K562 (cell line): ENCODE measurements around the gene ALG1. TPM values are rescaled to one million over a fixed set of nuclear protein-coding genes. Genes with fewer than 3 reads are reported as not detected.
A peak's percentile ranks its signal among the peaks of the same experiment; 100 is the strongest.

ENCODE experiments used
- BCL6 ChIP-seq: fragments of 250-450 bp; sonication (Bioruptor Pico); IDR thresholded peaks from 2 replicates; pipeline ENCODE4 v1.4.0; 2020
- CBX1 ChIP-seq: sonication (generic); IDR thresholded peaks from 2 replicates; pipeline ENCODE4 v1.6.1; 2016; ENCODE audit warnings: antibody characterized with exemption, low read depth, mild to moderate bottlenecking
- CREB5 ChIP-seq: fragments of 250-450 bp; sonication (Bioruptor Pico); IDR thresholded peaks from 2 replicates; pipeline ENCODE4 v1.5.0; 2020; ENCODE audit warnings: mild to moderate bottlenecking
- FOXJ3 ChIP-seq: sonication (generic); formaldehyde crosslinking; IDR thresholded peaks from 2 replicates; pipeline ENCODE4 v1.4.0; 2020; ENCODE audit warnings: mild to moderate bottlenecking, missing genetic modification reagents
- HDGF ChIP-seq: fragments of 450-650 bp; IDR thresholded peaks from 2 replicates; pipeline ENCODE4 v1.6.1; 2016
- HNRNPH1 ChIP-seq: fragments of 200-400 bp; formaldehyde crosslinking; optimal IDR thresholded peaks from 2 replicates; pipeline ENCODE3; 2017; ENCODE audit warnings: low read depth, mild to moderate bottlenecking, low read length, moderate library complexity
- HOXB6 ChIP-seq: fragments of 250-450 bp; sonication (Bioruptor Pico); IDR thresholded peaks from 2 replicates; pipeline ENCODE4 v1.5.1; 2022; ENCODE audit warnings: mild to moderate bottlenecking, borderline replicate concordance
- NFE2 ChIP-seq: IDR thresholded peaks from 2 replicates; pipeline ENCODE4 v1.6.1; 2014; ENCODE audit warnings: antibody characterized with exemption, low read depth
- NR2C2 ChIP-seq, 2 experiments: fragments of 200-800 bp in 1 of 2; sonication (Bioruptor generic) in 1 of 2; sonication (generic) in 1 of 2; formaldehyde crosslinking in 1 of 2; IDR thresholded peaks; 2 replicates each; pipeline versions ENCODE4 v1.6.1 to v1.8.0; 2016 to 2022; ENCODE audit warnings: mild to moderate bottlenecking in 1 of 2, missing compliant biosample characterization in 1 of 2, missing genetic modification characterization in 1 of 2, missing genetic modification reagents in 1 of 2
- RB1 ChIP-seq: fragments of 450-650 bp; IDR thresholded peaks from 2 replicates; pipeline ENCODE4 v1.6.1; 2017; ENCODE audit warnings: low read depth, mild to moderate bottlenecking
- RCOR1 ChIP-seq, 2 experiments: IDR thresholded peaks; 2 replicates each; pipeline ENCODE4 v1.6.1; 2012; ENCODE audit warnings: low read depth in 2 of 2, low read length in 2 of 2, borderline replicate concordance in 1 of 2, improper control_type of control experiment in 1 of 2
- SUPT5H ChIP-seq: fragments of 450-650 bp; IDR thresholded peaks from 2 replicates; pipeline ENCODE4 v1.6.1; 2016
- TCF3 ChIP-seq: sonication (generic); formaldehyde crosslinking; IDR thresholded peaks from 2 replicates; pipeline ENCODE4 v1.4.0; 2020; ENCODE audit warnings: mild to moderate bottlenecking, missing genetic modification reagents
- ZKSCAN3 ChIP-seq: fragments of 250-450 bp; sonication (Bioruptor Pico); IDR thresholded peaks from 2 replicates; pipeline ENCODE4 v1.4.0; 2020
- ZNF121 ChIP-seq: sonication (generic); formaldehyde crosslinking; conservative IDR thresholded peaks from 2 replicates; pipeline ENCODE4 v1.8.0; 2022; ENCODE audit warnings: missing genetic modification reagents
- ZNF133 ChIP-seq: fragments of 250-450 bp; sonication (Bioruptor Pico); IDR thresholded peaks from 2 replicates; pipeline ENCODE4 v1.4.0; 2020; ENCODE audit warnings: mild to moderate bottlenecking
- ZNF384 ChIP-seq: IDR thresholded peaks from 2 replicates; pipeline ENCODE4 v1.6.1; 2012; ENCODE audit warnings: low read depth, low read length, improper control_type of control experiment
- ZNF778 ChIP-seq: fragments of 450-650 bp; formaldehyde crosslinking; IDR thresholded peaks from 2 replicates; pipeline ENCODE4 v1.4.0; 2020; ENCODE audit warnings: mild to moderate bottlenecking, moderate library complexity
- ZNF830 ChIP-seq: fragments of 250-450 bp; sonication (Bioruptor Pico); IDR thresholded peaks from 2 replicates; pipeline ENCODE4 v1.5.0; 2021; ENCODE audit warnings: mild to moderate bottlenecking
- polyA plus RNA-seq, 8 experiments: library from polyadenylated mRNA; depleted of rRNA in 4 of 8; stranded (reverse) in 5 of 8; unstranded in 3 of 8; fragments of >200 nt; fragmentation: Nextera tagmentation in 2 of 8; fragmentation: Illumina TruSeq in 1 of 8; extraction: Ambion mirVana in 2 of 8; extraction: Trizol in 1 of 8; gene quantifications; 2 replicates each; pipeline versions ENCODE4 v1.2.1 to v1.2.3, GENCODE V29; 2011 to 2014; ENCODE audit warnings: inconsistent platforms in 1 of 8, missing spikeins in 1 of 8
- total RNA-seq, 7 experiments: library from RNA; depleted of rRNA in 6 of 7; stranded (reverse); fragments of >200 nt in 6 of 7; fragmentation: Illumina TruSeq in 2 of 7; extraction: Trizol in 2 of 7; gene quantifications; 2 replicates each; pipeline versions ENCODE4 v1.2.1 to v1.2.3, GENCODE V29; 2011 to 2021; ENCODE audit warnings: low replicate concordance in 1 of 7
- TF ChIP-seq, protein P1 (sequence below): fragments of 250-450 bp; sonication (Bioruptor Pico); IDR thresholded peaks from 2 replicates; pipeline ENCODE4 v1.4.0; 2020; ENCODE audit warnings: borderline replicate concordance
- TF ChIP-seq, protein P2 (sequence below): fragments of 150-350 bp; conservative IDR thresholded peaks from 2 replicates; pipeline ENCODE4 v1.6.1; 2014; ENCODE audit warnings: low read length
- TF ChIP-seq, protein P3 (sequence below): fragments of 450-650 bp; conservative IDR thresholded peaks from 2 replicates; pipeline ENCODE4 v1.6.1; 2016; ENCODE audit warnings: missing genetic modification characterization, low read depth, mild to moderate bottlenecking, missing compliant biosample characterization, moderate library complexity
- TF ChIP-seq, protein P4 (sequence below): sonication (generic); IDR thresholded peaks from 2 replicates; pipeline ENCODE4 v1.6.1; 2016

ALG1 gene
- total and polyA plus RNA-seq, 9 of the 15 experiments (the other 6 are each of a cell fraction or from before 2014, with no cell fraction given), result 1.1 to 26.4 (median 18.3) TPM

DNA sequence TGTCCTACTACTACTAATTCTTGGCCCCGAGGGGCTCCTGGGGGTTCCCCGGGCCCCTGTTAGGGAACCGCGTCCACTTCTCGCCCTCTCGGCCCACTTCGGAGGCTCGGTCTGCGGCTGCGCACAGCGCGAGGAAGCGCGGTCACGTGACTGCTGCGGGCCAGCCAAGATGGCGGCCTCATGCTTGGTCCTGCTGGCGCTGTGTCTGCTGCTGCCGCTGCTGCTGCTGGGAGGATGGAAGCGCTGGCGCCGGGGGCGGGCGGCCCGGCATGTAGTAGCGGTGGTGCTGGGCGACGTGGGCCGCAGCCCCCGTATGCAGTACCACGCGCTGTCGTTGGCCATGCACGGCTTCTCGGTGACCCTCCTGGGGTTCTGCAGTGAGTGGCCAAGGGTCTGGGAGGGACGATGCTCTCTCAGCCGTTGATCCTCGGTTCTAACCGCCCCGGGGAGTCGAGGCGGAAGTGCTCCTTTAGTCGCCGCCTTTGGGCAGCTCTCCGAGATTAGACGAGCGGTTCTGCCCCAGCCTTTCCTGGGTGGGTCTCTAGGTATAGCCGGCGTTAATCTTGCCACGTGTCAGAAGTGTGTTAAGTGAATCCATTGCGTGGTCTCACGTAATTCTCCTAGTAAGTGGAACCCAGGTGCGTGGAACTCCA is at the start of gene ALG1 (continued):
- TF ChIP-seq, protein P1, sequence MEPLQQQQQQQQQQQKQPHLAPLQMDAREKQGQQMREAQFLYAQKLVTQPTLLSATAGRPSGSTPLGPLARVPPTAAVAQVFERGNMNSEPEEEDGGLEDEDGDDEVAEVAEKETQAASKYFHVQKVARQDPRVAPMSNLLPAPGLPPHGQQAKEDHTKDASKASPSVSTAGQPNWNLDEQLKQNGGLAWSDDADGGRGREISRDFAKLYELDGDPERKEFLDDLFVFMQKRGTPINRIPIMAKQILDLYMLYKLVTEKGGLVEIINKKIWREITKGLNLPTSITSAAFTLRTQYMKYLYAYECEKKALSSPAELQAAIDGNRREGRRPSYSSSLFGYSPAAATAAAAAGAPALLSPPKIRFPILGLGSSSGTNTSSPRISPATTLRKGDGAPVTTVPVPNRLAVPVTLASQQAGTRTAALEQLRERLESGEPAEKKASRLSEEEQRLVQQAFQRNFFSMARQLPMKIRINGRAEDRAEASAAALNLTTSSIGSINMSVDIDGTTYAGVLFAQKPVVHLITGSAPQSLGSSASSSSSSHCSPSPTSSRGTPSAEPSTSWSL (CRISPR knock-in tag), result no peak
- TF ChIP-seq BCL6, result no peak
- no peak for TF ChIP-seq ZNF830
- TF ChIP-seq RB1, result peak; percentile 79; the same call in 1 of the 2 replicates
- TF ChIP-seq HOXB6 (CRISPR knock-in tag), result no peak
- no peak for TF ChIP-seq FOXJ3 (CRISPR knock-in tag)
- TF ChIP-seq ZNF384, result no peak
- no peak for TF ChIP-seq TCF3 (CRISPR knock-in tag)
- no peak for TF ChIP-seq ZNF133 (CRISPR knock-in tag)
- no peak for TF ChIP-seq NFE2
- peak; percentile 13; the same call in 1 of the 2 replicates for TF ChIP-seq NR2C2 (CRISPR knock-in tag; IDR thresholded peaks at IDR 0.05)
- TF ChIP-seq NR2C2 (tag; IDR thresholded peaks at IDR 0.05), result no peak
- no peak for TF ChIP-seq ZKSCAN3 (CRISPR knock-in tag)
- TF ChIP-seq ZNF778, result no peak
- TF ChIP-seq CREB5 (CRISPR knock-in tag), result no peak
- peak; percentile 94 for TF ChIP-seq CBX1
- no peak for TF ChIP-seq ZNF121 (CRISPR knock-in tag)
- TF ChIP-seq HDGF, result no peak
- peak in 1 of 2 experiments; percentile 34; a peak in 2 of 4 replicates for TF ChIP-seq RCOR1 (IDR thresholded peaks at IDR 0.05; ENCODE audit: borderline replicate concordance in 1 of 2, low read depth in 2 of 2, low read length in 2 of 2)
- TF ChIP-seq, protein P2, sequence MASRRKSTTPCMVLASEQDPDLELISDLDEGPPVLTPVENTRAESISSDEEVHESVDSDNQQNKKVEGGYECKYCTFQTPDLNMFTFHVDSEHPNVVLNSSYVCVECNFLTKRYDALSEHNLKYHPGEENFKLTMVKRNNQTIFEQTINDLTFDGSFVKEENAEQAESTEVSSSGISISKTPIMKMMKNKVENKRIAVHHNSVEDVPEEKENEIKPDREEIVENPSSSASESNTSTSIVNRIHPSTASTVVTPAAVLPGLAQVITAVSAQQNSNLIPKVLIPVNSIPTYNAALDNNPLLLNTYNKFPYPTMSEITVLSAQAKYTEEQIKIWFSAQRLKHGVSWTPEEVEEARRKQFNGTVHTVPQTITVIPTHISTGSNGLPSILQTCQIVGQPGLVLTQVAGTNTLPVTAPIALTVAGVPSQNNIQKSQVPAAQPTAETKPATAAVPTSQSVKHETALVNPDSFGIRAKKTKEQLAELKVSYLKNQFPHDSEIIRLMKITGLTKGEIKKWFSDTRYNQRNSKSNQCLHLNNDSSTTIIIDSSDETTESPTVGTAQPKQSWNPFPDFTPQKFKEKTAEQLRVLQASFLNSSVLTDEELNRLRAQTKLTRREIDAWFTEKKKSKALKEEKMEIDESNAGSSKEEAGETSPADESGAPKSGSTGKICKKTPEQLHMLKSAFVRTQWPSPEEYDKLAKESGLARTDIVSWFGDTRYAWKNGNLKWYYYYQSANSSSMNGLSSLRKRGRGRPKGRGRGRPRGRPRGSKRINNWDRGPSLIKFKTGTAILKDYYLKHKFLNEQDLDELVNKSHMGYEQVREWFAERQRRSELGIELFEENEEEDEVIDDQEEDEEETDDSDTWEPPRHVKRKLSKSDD, result no peak
- TF ChIP-seq HNRNPH1, result no peak
- peak; percentile 95 for TF ChIP-seq SUPT5H
- TF ChIP-seq, protein P3, sequence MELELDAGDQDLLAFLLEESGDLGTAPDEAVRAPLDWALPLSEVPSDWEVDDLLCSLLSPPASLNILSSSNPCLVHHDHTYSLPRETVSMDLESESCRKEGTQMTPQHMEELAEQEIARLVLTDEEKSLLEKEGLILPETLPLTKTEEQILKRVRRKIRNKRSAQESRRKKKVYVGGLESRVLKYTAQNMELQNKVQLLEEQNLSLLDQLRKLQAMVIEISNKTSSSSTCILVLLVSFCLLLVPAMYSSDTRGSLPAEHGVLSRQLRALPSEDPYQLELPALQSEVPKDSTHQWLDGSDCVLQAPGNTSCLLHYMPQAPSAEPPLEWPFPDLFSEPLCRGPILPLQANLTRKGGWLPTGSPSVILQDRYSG (tag), result no peak
- TF ChIP-seq, protein P4, sequence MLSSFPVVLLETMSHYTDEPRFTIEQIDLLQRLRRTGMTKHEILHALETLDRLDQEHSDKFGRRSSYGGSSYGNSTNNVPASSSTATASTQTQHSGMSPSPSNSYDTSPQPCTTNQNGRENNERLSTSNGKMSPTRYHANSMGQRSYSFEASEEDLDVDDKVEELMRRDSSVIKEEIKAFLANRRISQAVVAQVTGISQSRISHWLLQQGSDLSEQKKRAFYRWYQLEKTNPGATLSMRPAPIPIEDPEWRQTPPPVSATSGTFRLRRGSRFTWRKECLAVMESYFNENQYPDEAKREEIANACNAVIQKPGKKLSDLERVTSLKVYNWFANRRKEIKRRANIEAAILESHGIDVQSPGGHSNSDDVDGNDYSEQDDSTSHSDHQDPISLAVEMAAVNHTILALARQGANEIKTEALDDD, result no peak
